Osteoblast (primary cell): ENCODE results near the gene SLC9A3. TPM values are rescaled to one million over a fixed set of nuclear protein-coding genes. Genes with fewer than 3 reads are reported as not detected.

ENCODE experiments used
- DNase-seq: peaks from one replicate; pipeline ENCODE4 v3.0.0; 2011; ENCODE audit warnings: low spot score, mixed read lengths; ENCODE audit not compliant: insufficient read length; ENCODE audit errors: missing footprints
- H2AFZ ChIP-seq: 2 replicates; pipeline ENCODE4 v1.6.0; 2011; ENCODE audit warnings: mild to moderate bottlenecking, low read length
- H3K27ac ChIP-seq: 2 replicates; pipeline ENCODE4 v1.5.1; 2011; ENCODE audit warnings: mild to moderate bottlenecking, low read depth, low read length, moderate library complexity
- H3K27me3 ChIP-seq: 2 replicates; pipeline ENCODE4 v1.6.0; 2012; ENCODE audit warnings: mild to moderate bottlenecking, control low read depth, inconsistent platforms, low read length, moderate library complexity; ENCODE audit not compliant: insufficient read depth
- H3K36me3 ChIP-seq: 2 replicates; pipeline ENCODE4 v1.5.1; 2011; ENCODE audit warnings: mild to moderate bottlenecking, low read length, control low read depth, moderate library complexity; ENCODE audit not compliant: insufficient read depth
- H3K4me1 ChIP-seq: 2 replicates; pipeline ENCODE4 v1.5.1; 2011; ENCODE audit warnings: mild to moderate bottlenecking, low read length, control low read depth, moderate library complexity; ENCODE audit not compliant: insufficient read depth
- H3K4me2 ChIP-seq: 2 replicates; pipeline ENCODE4 v1.6.0; 2011; ENCODE audit warnings: mild to moderate bottlenecking, low read length; ENCODE audit not compliant: insufficient read depth
- H3K4me3 ChIP-seq: fragments of 200-600 bp; sonication (generic); 3 replicates; pipeline ENCODE4 v1.5.1; 2012; ENCODE audit warnings: mild to moderate bottlenecking, low read length, inconsistent platforms; ENCODE audit not compliant: insufficient read depth
- H3K79me2 ChIP-seq: 2 replicates; pipeline ENCODE4 v1.6.0; 2012; ENCODE audit warnings: mild to moderate bottlenecking, low read length, control low read depth, inconsistent platforms; ENCODE audit not compliant: insufficient read depth
- H3K9me3 ChIP-seq: 2 replicates; pipeline ENCODE4 v1.5.1; 2011; ENCODE audit warnings: low read depth, low read length, control low read depth
- H4K20me1 ChIP-seq: 2 replicates; pipeline ENCODE4 v1.6.0; 2012; ENCODE audit warnings: mild to moderate bottlenecking, low read length, control low read depth; ENCODE audit not compliant: insufficient read depth
- CTCF ChIP-seq: IDR thresholded peaks from 2 replicates; pipeline ENCODE4 v1.5.1; 2011; ENCODE audit warnings: mild to moderate bottlenecking, low read depth, low read length, moderate library complexity; ENCODE audit errors: extremely low read depth
- total RNA-seq: library from RNA; depleted of rRNA; stranded (reverse); fragments of >200 nt; gene quantifications from 2 replicates; pipeline ENCODE4 v1.2.3, GENCODE V29; 2012

SLC9A3 gene
- total RNA-seq, 1 donor: 1.4 TPM

- Histone ChIP-seq H3K4me2 (no peak overlapping the region), H2AFZ (no peak overlapping the region), H3K9me3 (no peaks in the 10 kb centered on the region), H3K36me3 (no peaks in the 10 kb centered on the region), H3K79me2 (no peaks in the 10 kb centered on the region), H3K27ac (no peak overlapping the region), H4K20me1 (no peaks in the 10 kb centered on the region), H3K4me1 (no peaks in the 10 kb centered on the region), H3K27me3 (peaks cover 19% of the 10 kb centered on the region), H3K4me3 (no peak overlapping the region)
- no peak for TF ChIP-seq CTCF
- DNase-seq: no peak
Observed at GRCh38 chr5:539469-540070, 15.3 kb upstream of the SLC9A3 start.

- H4K20me1 ChIP-seq: no peaks in the 10 kb centered on the region
- H2AFZ ChIP-seq: no peak overlapping the region
- no peaks in the 10 kb centered on the region for H3K36me3 ChIP-seq
- no peak overlapping the region for H3K4me3 ChIP-seq
- no peaks in the 10 kb centered on the region for H3K4me1 ChIP-seq
- H3K79me2 ChIP-seq: no peaks in the 10 kb centered on the region
- H3K4me2 ChIP-seq: no peak overlapping the region
- H3K27ac ChIP-seq: no peak overlapping the region
- no peak for TF ChIP-seq CTCF
- DNase-seq: no peak
- H3K9me3 ChIP-seq: no peaks in the 10 kb centered on the region
- peaks cover 19% of the 10 kb centered on the region for H3K27me3 ChIP-seq
Observed at GRCh38 chr5:538801-539468, 14.7 kb upstream of the SLC9A3 start.

GRCh38 chr5:538271-538771 is 14.1 kb upstream of the SLC9A3 start:
- Histone ChIP-seq H3K79me2 (no peaks in the 10 kb centered on the region), H3K27me3 (peaks cover 25% of the 10 kb centered on the region), H4K20me1 (no peaks in the 10 kb centered on the region), H3K36me3 (no peaks in the 10 kb centered on the region), H3K4me3 (no peak overlapping the region), H3K9me3 (no peaks in the 10 kb centered on the region), H3K4me1 (no peaks in the 10 kb centered on the region), H3K27ac (no peak overlapping the region), H3K4me2 (no peak overlapping the region), H2AFZ (no peak overlapping the region)
- no peak for DNase-seq
- no peak for TF ChIP-seq CTCF

GRCh38 chr5:537621-538071 is 13.4 kb upstream of the SLC9A3 start:
- no peak overlapping the region for H3K4me3 ChIP-seq
- no peaks in the 10 kb centered on the region for H4K20me1 ChIP-seq
- H3K27ac ChIP-seq: no peak overlapping the region
- TF ChIP-seq CTCF: no peak
- H3K4me1 ChIP-seq: no peaks in the 10 kb centered on the region
- no peak for DNase-seq
- H3K27me3 ChIP-seq: peaks cover 32% of the 10 kb centered on the region
- no peaks in the 10 kb centered on the region for H3K36me3 ChIP-seq
- H3K79me2 ChIP-seq: no peaks in the 10 kb centered on the region
- H3K4me2 ChIP-seq: no peak overlapping the region
- H2AFZ ChIP-seq: no peak overlapping the region
- H3K9me3 ChIP-seq: no peaks in the 10 kb centered on the region
